Measurements from ENCODE around the gene SLC6A11. TPM values are rescaled to one million over a fixed set of nuclear protein-coding genes. Genes with fewer than 3 reads are reported as not detected.
A peak's percentile ranks its signal among the peaks of the same experiment; 100 is the strongest.

SLC6A11 gene
- polyA plus RNA-seq, 1 donor (not counting 4 experiments of a cell fraction or from before 2014, with no cell fraction given): 9.8 TPM

DNA sequence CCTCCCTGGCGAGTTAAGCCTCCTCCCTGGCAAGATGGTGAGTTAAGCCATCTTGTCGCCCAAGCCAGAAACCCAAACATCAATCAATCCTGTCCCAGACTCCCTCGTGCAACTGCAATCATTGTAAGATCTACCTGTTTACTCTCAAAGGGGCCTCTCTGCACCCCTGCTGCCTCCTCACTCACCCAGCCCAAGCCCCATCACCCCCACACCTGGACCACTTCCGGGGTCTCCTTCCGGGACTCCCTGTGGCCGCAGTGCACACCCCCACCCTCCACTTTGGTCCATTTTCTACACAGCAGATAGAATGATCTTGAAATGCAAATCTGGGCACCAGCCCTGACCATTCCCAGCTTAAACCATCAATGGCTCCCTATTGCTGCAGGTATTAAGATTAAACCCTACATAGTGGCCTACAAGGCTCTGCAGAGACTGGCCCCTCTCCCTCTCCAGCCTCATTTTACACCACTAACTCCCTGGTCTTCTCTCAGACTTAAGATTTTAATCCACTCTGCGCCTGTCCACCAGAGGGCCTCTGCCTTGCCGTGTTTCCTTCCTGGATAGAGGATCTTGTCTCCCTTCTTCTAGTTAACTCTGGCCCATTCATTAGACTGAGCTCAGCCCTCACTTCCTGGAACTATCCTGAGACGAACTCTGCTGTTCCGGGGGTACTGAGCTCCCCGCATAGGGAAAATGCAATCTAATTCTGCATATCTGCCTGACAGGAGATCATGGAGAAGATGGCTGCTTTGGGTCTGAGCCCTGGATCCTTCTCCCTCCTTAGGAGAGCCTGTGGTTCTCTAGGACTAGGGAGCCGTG lies 134.7 kb downstream of the SLC6A11 start:
- no peak overlapping the region for H3K4me2 ChIP-seq (ENCODE audit: control insufficient read depth, extremely low read depth, insufficient read depth, low read depth, low read length)

DNA sequence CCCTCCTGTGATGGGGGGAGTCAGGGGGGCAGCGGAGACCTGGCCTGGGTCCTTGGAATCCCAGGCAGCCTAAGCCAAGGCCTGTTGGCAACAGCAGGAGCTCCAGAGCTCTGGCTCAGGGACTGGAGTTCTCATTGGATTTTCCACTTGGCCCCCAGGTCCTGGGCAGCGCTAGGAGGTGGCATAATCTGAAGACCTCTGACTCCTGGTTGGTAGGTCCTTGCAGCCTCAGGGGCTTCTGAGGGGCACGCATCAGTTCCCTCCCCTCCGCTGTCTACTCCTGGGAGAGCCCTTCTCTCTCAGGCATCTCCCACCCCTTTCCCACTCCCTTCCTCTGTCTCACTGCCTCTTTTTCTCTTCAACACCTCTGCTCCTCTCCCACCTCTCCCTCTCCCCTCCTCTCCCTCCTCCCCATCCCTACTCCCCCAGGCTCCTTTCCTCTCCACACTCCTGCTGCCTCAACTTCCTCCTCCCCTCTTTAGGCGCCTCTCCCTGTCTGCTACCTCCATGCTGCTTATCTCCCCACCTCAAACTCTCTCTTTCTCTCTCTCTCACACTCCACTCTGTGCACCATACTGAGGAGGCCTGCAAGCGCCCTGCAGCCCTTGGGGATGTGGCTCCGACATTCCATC lies 135.4 kb downstream of the SLC6A11 start:
- Histone ChIP-seq H3K4me3 (ENCODE audit: control insufficient read depth in 2 of 3, extremely low read depth in 1 of 3, insufficient read depth in 2 of 3, low read depth in 1 of 3, low read length in 3 of 3) (no peak overlapping the region), H3K9me1 (ENCODE audit: control insufficient read depth, extremely low read depth, insufficient read depth, low read length) (no peaks in the 10 kb centered on the region), H4K20me1 (ENCODE audit: control insufficient read depth, extremely low read depth, insufficient read depth, low read length) (no peaks in the 10 kb centered on the region), H3K4me2 (ENCODE audit: control insufficient read depth, extremely low read depth, insufficient read depth, low read depth, low read length) (no peak overlapping the region), H3K36me3 (ENCODE audit: control insufficient read depth in 2 of 2, extremely low read depth in 1 of 2, insufficient read depth in 2 of 2, low read length in 2 of 2) (no peaks in the 10 kb centered on the region), H2AFZ (ENCODE audit: control insufficient read depth, low read length) (no peak overlapping the region), H3K27me3 (ENCODE audit: control insufficient read depth, extremely low read depth, insufficient read depth, low read length) (peaks cover 14% of the 10 kb centered on the region), H3K9me3 (ENCODE audit: control insufficient read depth, low read depth, low read length) (no peaks in the 10 kb centered on the region), H3K79me2 (ENCODE audit: control insufficient read depth, insufficient read depth, low read length) (no peaks in the 10 kb centered on the region), H3K27ac (ENCODE audit: control insufficient read depth, insufficient read depth, low read length) (no peak overlapping the region), H3K4me1 (ENCODE audit: control insufficient read depth, extremely low read depth, insufficient read depth, low read length) (peaks cover 9% of the 10 kb centered on the region), H3K9ac (ENCODE audit: control insufficient read depth, extremely low read depth, insufficient read depth, low read length) (no peak overlapping the region)
- FAIRE-seq (no peak), DNase-seq (ENCODE audit: low read depth, low spot score) (no peak)
- TF ChIP-seq EZH2 (IDR thresholded peaks at IDR 0.05; ENCODE audit: low read length): no peak
- TF ChIP-seq, protein P1, sequence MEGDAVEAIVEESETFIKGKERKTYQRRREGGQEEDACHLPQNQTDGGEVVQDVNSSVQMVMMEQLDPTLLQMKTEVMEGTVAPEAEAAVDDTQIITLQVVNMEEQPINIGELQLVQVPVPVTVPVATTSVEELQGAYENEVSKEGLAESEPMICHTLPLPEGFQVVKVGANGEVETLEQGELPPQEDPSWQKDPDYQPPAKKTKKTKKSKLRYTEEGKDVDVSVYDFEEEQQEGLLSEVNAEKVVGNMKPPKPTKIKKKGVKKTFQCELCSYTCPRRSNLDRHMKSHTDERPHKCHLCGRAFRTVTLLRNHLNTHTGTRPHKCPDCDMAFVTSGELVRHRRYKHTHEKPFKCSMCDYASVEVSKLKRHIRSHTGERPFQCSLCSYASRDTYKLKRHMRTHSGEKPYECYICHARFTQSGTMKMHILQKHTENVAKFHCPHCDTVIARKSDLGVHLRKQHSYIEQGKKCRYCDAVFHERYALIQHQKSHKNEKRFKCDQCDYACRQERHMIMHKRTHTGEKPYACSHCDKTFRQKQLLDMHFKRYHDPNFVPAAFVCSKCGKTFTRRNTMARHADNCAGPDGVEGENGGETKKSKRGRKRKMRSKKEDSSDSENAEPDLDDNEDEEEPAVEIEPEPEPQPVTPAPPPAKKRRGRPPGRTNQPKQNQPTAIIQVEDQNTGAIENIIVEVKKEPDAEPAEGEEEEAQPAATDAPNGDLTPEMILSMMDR (optimal IDR thresholded peaks at IDR 0.05 in 1 of 3, IDR thresholded peaks at IDR 0.05 in 1 of 3, conservative IDR thresholded peaks at IDR 0.05 in 1 of 3; ENCODE audit: extremely low read depth in 1 of 3, insufficient read depth in 2 of 3, low read length in 3 of 3): no peak
- dilution Hi-C loops (cut with MboI; ENCODE audit: extremely low pct_ligation_motif_present, low sequenced_read_pairs): loop anchor here (10.0 kb wide), 1 partner anchor 83 kb away; no protein-coding TSS in a partner anchor

More for the DNA sequence above, 134.7 kb downstream of the SLC6A11 start:
- no peak overlapping the region for H3K27ac ChIP-seq (ENCODE audit: control insufficient read depth, insufficient read depth, low read length)
- no peaks in the 10 kb centered on the region for H3K9me3 ChIP-seq (ENCODE audit: control insufficient read depth, low read depth, low read length)
- no peak overlapping the region for H2AFZ ChIP-seq (ENCODE audit: control insufficient read depth, low read length)
- peaks cover 14% of the 10 kb centered on the region for H3K27me3 ChIP-seq (ENCODE audit: control insufficient read depth, extremely low read depth, insufficient read depth, low read length)
- dilution Hi-C loops (cut with MboI; ENCODE audit: extremely low pct_ligation_motif_present, low sequenced_read_pairs): loop anchor here (10.0 kb wide), 1 partner anchor 84 kb away; no protein-coding TSS in a partner anchor
- no peak overlapping the region for H3K9ac ChIP-seq (ENCODE audit: control insufficient read depth, extremely low read depth, insufficient read depth, low read length)
- DNase-seq (ENCODE audit: low read depth, low spot score) (no peak), FAIRE-seq (peak; percentile 62)
- no peak overlapping the region for H3K4me3 ChIP-seq (ENCODE audit: control insufficient read depth in 2 of 3, extremely low read depth in 1 of 3, insufficient read depth in 2 of 3, low read depth in 1 of 3, low read length in 3 of 3)
- H3K36me3 ChIP-seq (ENCODE audit: control insufficient read depth in 2 of 2, extremely low read depth in 1 of 2, insufficient read depth in 2 of 2, low read length in 2 of 2): no peaks in the 10 kb centered on the region
- TF ChIP-seq, protein P1 (optimal IDR thresholded peaks at IDR 0.05 in 1 of 3, IDR thresholded peaks at IDR 0.05 in 1 of 3, conservative IDR thresholded peaks at IDR 0.05 in 1 of 3; ENCODE audit: extremely low read depth in 1 of 3, insufficient read depth in 2 of 3, low read length in 3 of 3): peak; percentile 72 to 78 (median 77)
- no peak for TF ChIP-seq EZH2 (IDR thresholded peaks at IDR 0.05; ENCODE audit: low read length)
- H4K20me1 ChIP-seq (ENCODE audit: control insufficient read depth, extremely low read depth, insufficient read depth, low read length): no peaks in the 10 kb centered on the region
- peaks cover 16% of the 10 kb centered on the region for H3K4me1 ChIP-seq (ENCODE audit: control insufficient read depth, extremely low read depth, insufficient read depth, low read length)
- no peaks in the 10 kb centered on the region for H3K9me1 ChIP-seq (ENCODE audit: control insufficient read depth, extremely low read depth, insufficient read depth, low read length)
- H3K79me2 ChIP-seq (ENCODE audit: control insufficient read depth, insufficient read depth, low read length): no peaks in the 10 kb centered on the region
